Measurements from ENCODE around the gene DCHS2.

DNA sequence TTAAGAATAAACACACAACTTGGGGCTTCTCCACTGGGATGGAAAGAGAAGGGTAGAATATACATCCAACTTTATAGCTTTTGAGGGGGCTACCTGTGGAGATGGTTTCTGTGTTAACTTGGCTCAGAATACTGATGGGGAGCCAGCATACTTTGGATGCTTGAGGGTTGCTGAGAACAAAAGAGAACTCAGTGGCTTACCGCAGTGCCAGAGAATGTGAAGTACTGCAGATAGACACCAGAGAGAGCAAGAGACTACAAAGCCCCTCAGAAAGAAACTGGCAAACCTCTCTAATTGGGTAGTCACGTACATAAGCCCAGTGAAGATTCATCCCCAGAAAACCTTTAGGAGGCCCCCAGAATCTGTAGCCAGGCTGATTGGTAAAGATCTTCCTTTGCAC, 214.4 kb downstream of the DCHS2 start:
- TF ChIP-seq EZH2 (IDR thresholded peaks at IDR 0.05), result no peak
- TF ChIP-seq, protein P1, sequence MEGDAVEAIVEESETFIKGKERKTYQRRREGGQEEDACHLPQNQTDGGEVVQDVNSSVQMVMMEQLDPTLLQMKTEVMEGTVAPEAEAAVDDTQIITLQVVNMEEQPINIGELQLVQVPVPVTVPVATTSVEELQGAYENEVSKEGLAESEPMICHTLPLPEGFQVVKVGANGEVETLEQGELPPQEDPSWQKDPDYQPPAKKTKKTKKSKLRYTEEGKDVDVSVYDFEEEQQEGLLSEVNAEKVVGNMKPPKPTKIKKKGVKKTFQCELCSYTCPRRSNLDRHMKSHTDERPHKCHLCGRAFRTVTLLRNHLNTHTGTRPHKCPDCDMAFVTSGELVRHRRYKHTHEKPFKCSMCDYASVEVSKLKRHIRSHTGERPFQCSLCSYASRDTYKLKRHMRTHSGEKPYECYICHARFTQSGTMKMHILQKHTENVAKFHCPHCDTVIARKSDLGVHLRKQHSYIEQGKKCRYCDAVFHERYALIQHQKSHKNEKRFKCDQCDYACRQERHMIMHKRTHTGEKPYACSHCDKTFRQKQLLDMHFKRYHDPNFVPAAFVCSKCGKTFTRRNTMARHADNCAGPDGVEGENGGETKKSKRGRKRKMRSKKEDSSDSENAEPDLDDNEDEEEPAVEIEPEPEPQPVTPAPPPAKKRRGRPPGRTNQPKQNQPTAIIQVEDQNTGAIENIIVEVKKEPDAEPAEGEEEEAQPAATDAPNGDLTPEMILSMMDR (IDR thresholded peaks at IDR 0.05), result peak; percentile 60

Data from neural progenitor cell (in vitro differentiated cells).